H9 (cell line): Measurements from ENCODE around the gene CCL24. TPM values are rescaled to one million over a fixed set of nuclear protein-coding genes. Genes with fewer than 3 reads are reported as not detected.

ENCODE experiments used
- DNase-seq: peaks from one replicate; pipeline ENCODE4 v3.0.0-alpha.2; 2017
- H2AFZ ChIP-seq: one replicate; pipeline ENCODE4 v1.6.1; 2013; ENCODE audit warnings: mild to moderate bottlenecking, low read length, control low read depth, moderate library complexity
- H2AK5ac ChIP-seq: 2 replicates; pipeline ENCODE4 v1.6.1; 2013; ENCODE audit warnings: low read length, control low read depth, mixed read lengths; ENCODE audit not compliant: insufficient read length
- H2BK120ac ChIP-seq: one replicate; pipeline ENCODE4 v1.6.1; 2013; ENCODE audit warnings: low read depth, mild to moderate bottlenecking, low read length, control low read depth, inconsistent platforms; ENCODE audit not compliant: poor library complexity, severe bottlenecking
- H2BK12ac ChIP-seq: 2 replicates; pipeline ENCODE4 v1.6.1; 2013; ENCODE audit warnings: low read length, control low read depth, mixed read lengths, low read depth; ENCODE audit not compliant: insufficient read length
- H2BK15ac ChIP-seq: 2 replicates; pipeline ENCODE4 v1.6.1; 2013; ENCODE audit warnings: low read depth, low read length, control low read depth
- H2BK20ac ChIP-seq: one replicate; pipeline ENCODE4 v1.6.1; 2013; ENCODE audit warnings: low read depth, mild to moderate bottlenecking, low read length, control low read depth, inconsistent platforms; ENCODE audit not compliant: poor library complexity, severe bottlenecking
- H2BK5ac ChIP-seq: 2 replicates; pipeline ENCODE4 v1.6.1; 2013; ENCODE audit warnings: low read length, control low read depth, mixed read lengths; ENCODE audit not compliant: insufficient read length
- H3K14ac ChIP-seq: 2 replicates; pipeline ENCODE4 v1.6.1; 2013; ENCODE audit warnings: low read length, control low read depth; ENCODE audit not compliant: insufficient read depth
- H3K18ac ChIP-seq: 2 replicates; pipeline ENCODE4 v1.6.1; 2013; ENCODE audit warnings: low read depth, mild to moderate bottlenecking, mixed read lengths, low read length, control low read depth; ENCODE audit not compliant: insufficient read length
- H3K23ac ChIP-seq: 2 replicates; pipeline ENCODE4 v1.6.1; 2013; ENCODE audit warnings: low read length, control low read depth, mixed read lengths, low read depth; ENCODE audit not compliant: insufficient read length
- H3K23me2 ChIP-seq: 2 replicates; pipeline ENCODE4 v1.6.1; 2013; ENCODE audit warnings: low read depth, mild to moderate bottlenecking, mixed read lengths, low read length, control low read depth; ENCODE audit not compliant: insufficient read length, poor library complexity, severe bottlenecking
- H3K27ac ChIP-seq: 2 replicates; pipeline ENCODE4 v1.5.1; 2013; ENCODE audit warnings: low read length, control low read depth, mixed read lengths, low read depth; ENCODE audit not compliant: insufficient read length
- H3K27me3 ChIP-seq: 2 replicates; pipeline ENCODE4 v1.6.1; 2013; ENCODE audit warnings: low read length, control low read depth, inconsistent platforms; ENCODE audit not compliant: insufficient read depth
- H3K4ac ChIP-seq: 2 replicates; pipeline ENCODE4 v1.6.1; 2013; ENCODE audit warnings: low read depth, mild to moderate bottlenecking, control low read depth, inconsistent platforms, low read length, moderate library complexity
- H3K4me1 ChIP-seq: 2 replicates; pipeline ENCODE4 v1.6.1; 2013; ENCODE audit warnings: low read length, control low read depth, inconsistent platforms; ENCODE audit not compliant: insufficient read depth
- H3K4me2 ChIP-seq: 2 replicates; pipeline ENCODE4 v1.6.1; 2013; ENCODE audit warnings: low read length, control low read depth, mixed read lengths; ENCODE audit not compliant: insufficient read length, insufficient read depth
- H3K56ac ChIP-seq: 2 replicates; pipeline ENCODE4 v1.6.1; 2013; ENCODE audit warnings: low read depth, mild to moderate bottlenecking, mixed read lengths, low read length, control low read depth; ENCODE audit not compliant: insufficient read length
- H3K79me1 ChIP-seq: 2 replicates; pipeline ENCODE4 v1.6.1; 2013; ENCODE audit warnings: low read depth, mild to moderate bottlenecking, moderate library complexity, low read length, control low read depth, inconsistent platforms; ENCODE audit not compliant: insufficient read depth, poor library complexity, severe bottlenecking
- H3K79me2 ChIP-seq: 2 replicates; pipeline ENCODE4 v1.6.1; 2013; ENCODE audit warnings: low read length, control low read depth, inconsistent platforms; ENCODE audit not compliant: insufficient read depth
- H3K9ac ChIP-seq: 2 replicates; pipeline ENCODE4 v1.6.1; 2013; ENCODE audit warnings: low read length, control low read depth, mixed read lengths; ENCODE audit not compliant: insufficient read length; ENCODE audit errors: extremely low read depth
- H3K9me3 ChIP-seq: one replicate; pipeline ENCODE4 v1.6.1; 2013; ENCODE audit warnings: low read depth, low read length, inconsistent platforms; ENCODE audit not compliant: control insufficient read depth
- H3T11ph ChIP-seq: one replicate; pipeline ENCODE4 v1.6.1; 2013; ENCODE audit warnings: mild to moderate bottlenecking, low read length, control low read depth, inconsistent platforms
- H4K20me1 ChIP-seq: one replicate; pipeline ENCODE4 v1.6.1; 2013; ENCODE audit not compliant: control insufficient read depth, insufficient read length, insufficient read depth
- H4K5ac ChIP-seq: 2 replicates; pipeline ENCODE4 v1.6.1; 2013; ENCODE audit warnings: low read depth, mild to moderate bottlenecking, mixed read lengths, low read length, control low read depth; ENCODE audit not compliant: insufficient read length
- H4K8ac ChIP-seq: replicated peaks from 2 replicates; pipeline ENCODE4 v1.6.1; 2013; ENCODE audit warnings: low read length, control low read depth, mixed read lengths, low read depth; ENCODE audit not compliant: insufficient read length
- H4K91ac ChIP-seq: 2 replicates; pipeline ENCODE4 v1.6.1; 2013; ENCODE audit warnings: low read depth, mild to moderate bottlenecking, moderate library complexity, mixed read lengths, low read length, control low read depth; ENCODE audit not compliant: insufficient read length
- H3K27ac Mint-ChIP-seq, 3 experiments: 2 replicates in 2 of 3; 3 replicates in 1 of 3; pipeline ENCODE4 v1.8.0; 2020 to 2021; ENCODE audit warnings: mixed read lengths in 3 of 3, mild to moderate bottlenecking in 1 of 3, moderate library complexity in 1 of 3
- H3K27me3 Mint-ChIP-seq: 2 replicates; pipeline ENCODE4 v1.8.0; 2021; ENCODE audit warnings: low read depth, mild to moderate bottlenecking, moderate library complexity, mixed read lengths
- H3K36me3 Mint-ChIP-seq, 3 experiments: 2 replicates in 2 of 3; 3 replicates in 1 of 3; pipeline ENCODE4 v1.8.0; 2020 to 2021; ENCODE audit warnings: low read depth in 3 of 3, mixed read lengths in 3 of 3; ENCODE audit not compliant: insufficient read depth in 1 of 3
- H3K4me1 Mint-ChIP-seq, 2 experiments: 2 replicates each; pipeline ENCODE4 v1.8.0; 2020; ENCODE audit warnings: mixed read lengths in 2 of 2
- H3K4me3 Mint-ChIP-seq, 2 experiments: 2 replicates in 1 of 2; 3 replicates in 1 of 2; pipeline ENCODE4 v1.8.0; 2020 to 2021; ENCODE audit warnings: mild to moderate bottlenecking in 2 of 2, mixed read lengths in 2 of 2, moderate library complexity in 1 of 2
- H3K9me3 Mint-ChIP-seq, 2 experiments: 2 replicates in 1 of 2; 3 replicates in 1 of 2; pipeline ENCODE4 v1.8.0; 2020; ENCODE audit warnings: mild to moderate bottlenecking in 2 of 2, mixed read lengths in 2 of 2, moderate library complexity in 1 of 2
- CTCF ChIP-seq: fragments of 200-600 bp; sonication (generic); conservative IDR thresholded peaks from 3 replicates; pipeline ENCODE4 v1.8.0; 2021; ENCODE audit warnings: antibody characterized with exemption, mild to moderate bottlenecking
- total RNA-seq: library from RNA; stranded (reverse); gene quantifications from 2 replicates; pipeline ENCODE4 v1.2.1, GENCODE V29; 2021

Gene CCL24
- total RNA-seq, 1 experiment from 2014 or later, result not detected

- no peaks in the 10 kb centered on the region for H3K9me3 ChIP-seq
- H2BK120ac ChIP-seq, result no peak overlapping the region
- H4K5ac ChIP-seq, result no peak overlapping the region
- H2BK5ac ChIP-seq, result no peak overlapping the region
- no peak overlapping the region for H3K9ac ChIP-seq
- no peaks in the 10 kb centered on the region for H4K20me1 ChIP-seq
- H2AK5ac ChIP-seq, result no peak overlapping the region
- no peak overlapping the region for H2AFZ ChIP-seq
- H3K23ac ChIP-seq, result no peak overlapping the region
- H2BK12ac ChIP-seq, result no peak overlapping the region
- TF ChIP-seq CTCF, result no peak
- H3K9me3 Mint-ChIP-seq, result no peaks in the 10 kb centered on the region; a peak in 1 of 5 replicates
- no peaks in the 10 kb centered on the region for H3K4me1 ChIP-seq
- no peak overlapping the region for H4K8ac ChIP-seq
- no peak overlapping the region for H3K18ac ChIP-seq
- H3T11ph ChIP-seq, result no peak overlapping the region
- no peak overlapping the region for H3K4ac ChIP-seq
- H3K4me1 Mint-ChIP-seq, result no peaks in the 10 kb centered on the region
- H3K23me2 ChIP-seq, result no peaks in the 10 kb centered on the region
- H2BK15ac ChIP-seq, result no peak overlapping the region
- no peak overlapping the region for H3K27ac Mint-ChIP-seq
- H3K4me2 ChIP-seq, result no peak overlapping the region
- no peak overlapping the region for H3K4me3 Mint-ChIP-seq
- H3K36me3 Mint-ChIP-seq, result no peaks in the 10 kb centered on the region; a peak in 1 of 7 replicates
- H3K79me1 ChIP-seq, result no peaks in the 10 kb centered on the region
- H3K27me3 Mint-ChIP-seq, result no peaks in the 10 kb centered on the region
- no peaks in the 10 kb centered on the region for H3K27me3 ChIP-seq
- no peak overlapping the region for H3K56ac ChIP-seq
- no peaks in the 10 kb centered on the region for H3K79me2 ChIP-seq
- H3K27ac ChIP-seq, result no peak overlapping the region
- H2BK20ac ChIP-seq, result no peak overlapping the region
- DNase-seq, result no peak
- no peak overlapping the region for H3K14ac ChIP-seq
- H4K91ac ChIP-seq, result no peak overlapping the region
Measured at GRCh38 chr7:75858410-75858809, 44.8 kb upstream of the CCL24 start.
